GM21737 (cell line): ENCODE results near the gene CTSL.
"Not testable (repeated sequence)": the region's sequence is repeated elsewhere in the genome, so short reads cannot be mapped to it uniquely, and the experiment has no call there.

ENCODE experiments used
- ATAC-seq: cut with Tn5 transposase; IDR thresholded peaks from one replicate; pipeline ENCODE4 v1.9.1; 2021; ENCODE audit warnings: mild to moderate bottlenecking, moderate library complexity; ENCODE audit not compliant: unreplicated experiment

The CTSL gene

GRCh38 chr9:87751868-87752267 lies 25.9 kb downstream of the CTSL start:
- ATAC-seq: no peak

DNA sequence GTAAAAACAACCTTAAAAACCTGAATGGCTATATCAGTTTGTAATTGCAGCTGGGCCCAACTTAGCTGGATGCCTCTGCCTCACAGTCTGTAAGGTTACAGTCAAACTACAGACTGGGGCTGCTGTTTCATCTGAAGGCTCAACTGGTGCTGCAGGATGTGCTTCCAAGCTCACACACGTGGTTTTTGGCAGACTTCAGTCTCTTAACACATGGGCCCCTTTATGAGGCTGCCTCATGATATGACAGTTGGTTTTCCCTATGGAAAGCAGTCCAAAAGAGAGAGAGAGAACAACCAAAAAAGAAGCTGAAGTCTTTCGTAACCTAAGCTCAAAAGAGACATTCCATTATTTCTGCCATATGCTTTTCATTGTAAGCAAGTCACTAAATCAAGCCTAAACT lies 27.4 kb downstream of the CTSL start:
- ATAC-seq: no peak

GRCh38 chr9:87758330-87758729 lies 32.4 kb downstream of the CTSL start:
- not testable (repeated sequence) for ATAC-seq

GRCh38 chr9:87759980-87760379 lies 34.1 kb downstream of the CTSL start:
- ATAC-seq: not testable (repeated sequence)

GRCh38 chr9:87760529-87760928 lies 34.6 kb downstream of the CTSL start:
- ATAC-seq: no peak

GRCh38 chr9:87763286-87763685 lies 37.4 kb downstream of the CTSL start:
- no peak for ATAC-seq

- no peak for ATAC-seq
Measured at GRCh38 chr9:87765521-87765920, 39.6 kb downstream of the CTSL start.

- no peak for ATAC-seq
Measured at GRCh38 chr9:87766697-87767096, 40.8 kb downstream of the CTSL start.

GRCh38 chr9:87770616-87771315 lies 44.8 kb downstream of the CTSL start:
- no peak for ATAC-seq

DNA sequence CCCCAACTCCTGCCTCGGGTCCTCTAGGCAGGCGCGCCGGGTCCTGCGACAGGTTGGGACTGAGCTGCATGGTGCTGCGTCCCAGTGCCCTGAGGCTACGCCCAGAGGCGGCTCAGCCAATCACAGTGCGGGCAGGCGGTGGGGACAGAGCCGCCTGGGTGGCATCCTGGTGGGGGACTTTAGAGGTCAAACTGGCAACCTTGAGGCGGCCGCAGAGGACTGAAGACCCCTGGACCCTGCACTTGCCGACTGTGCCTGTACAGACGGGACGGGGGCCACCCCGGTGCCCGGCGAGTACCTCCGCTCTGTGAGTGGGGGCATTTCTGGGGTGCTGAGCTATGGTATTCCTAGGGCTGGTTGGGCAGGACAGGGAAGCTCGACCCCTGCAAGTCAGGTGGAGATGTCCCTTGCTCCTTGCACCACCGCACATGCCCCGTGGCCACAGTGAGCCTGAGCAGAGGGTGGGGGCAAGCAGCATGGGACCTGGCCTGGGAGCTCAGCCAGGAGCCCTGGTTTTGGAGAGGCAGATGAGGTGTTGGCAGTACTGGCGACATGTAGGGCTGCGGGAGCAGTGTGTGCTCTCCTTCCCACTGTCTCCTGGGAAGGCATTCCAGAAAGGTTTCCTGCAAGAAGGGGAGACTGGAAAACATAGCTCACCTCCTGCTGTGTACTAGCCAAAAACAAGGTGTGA lies 45.5 kb downstream of the CTSL start:
- ATAC-seq: no peak

- no peak for ATAC-seq
Measured at GRCh38 chr9:87776481-87777379, 50.8 kb downstream of the CTSL start.

DNA sequence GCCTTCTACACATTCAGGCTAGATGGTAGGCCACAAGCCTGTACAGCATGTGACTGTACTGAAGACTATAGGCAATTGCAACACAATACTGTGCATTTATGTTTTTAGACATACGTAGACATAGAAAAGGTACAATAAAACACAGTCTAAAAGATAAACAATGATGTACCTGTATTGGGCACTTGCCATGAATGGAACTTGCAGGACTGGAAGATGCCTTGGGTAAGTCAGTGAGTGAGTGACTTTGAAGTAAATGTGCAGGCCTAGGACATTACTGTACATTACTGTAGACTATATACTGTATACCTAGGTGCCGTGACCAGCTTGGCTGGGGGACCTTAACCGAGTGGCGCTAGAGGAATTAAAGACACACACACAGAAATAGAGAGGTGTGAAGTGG lies 53.1 kb downstream of the CTSL start:
- ATAC-seq: no peak
